GM12873 (cell line): ENCODE data around the gene TLR5.

ENCODE experiments used
- TF ChIP-seq, protein P1 (sequence below): IDR thresholded peaks from 2 replicates; pipeline ENCODE4 v1.5.1; 2012; ENCODE audit warnings: low read depth, mild to moderate bottlenecking, moderate library complexity, low read length, control low read depth; ENCODE audit not compliant: insufficient read depth; ENCODE audit errors: missing control alignments

TLR5 gene

DNA sequence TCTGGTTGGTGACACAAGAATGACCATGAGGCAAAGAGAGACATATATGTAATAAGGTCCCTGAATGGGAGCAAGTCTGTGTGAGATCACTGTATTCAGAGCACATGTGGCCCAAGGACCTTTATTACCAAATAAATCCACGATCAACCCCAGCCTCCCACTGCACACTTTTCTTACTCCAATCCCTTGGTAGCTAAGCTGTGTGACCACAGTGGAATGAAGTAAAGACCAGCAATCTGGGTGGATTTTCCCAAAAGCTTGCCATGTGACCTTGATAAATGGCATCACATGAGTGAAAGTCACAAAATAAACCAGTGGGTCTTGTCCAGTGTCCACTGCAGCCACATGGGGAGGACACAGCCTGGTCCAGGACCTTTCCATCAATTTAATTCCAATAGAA lies 36.7 kb upstream of the TLR5 start:
- TF ChIP-seq, protein P1, sequence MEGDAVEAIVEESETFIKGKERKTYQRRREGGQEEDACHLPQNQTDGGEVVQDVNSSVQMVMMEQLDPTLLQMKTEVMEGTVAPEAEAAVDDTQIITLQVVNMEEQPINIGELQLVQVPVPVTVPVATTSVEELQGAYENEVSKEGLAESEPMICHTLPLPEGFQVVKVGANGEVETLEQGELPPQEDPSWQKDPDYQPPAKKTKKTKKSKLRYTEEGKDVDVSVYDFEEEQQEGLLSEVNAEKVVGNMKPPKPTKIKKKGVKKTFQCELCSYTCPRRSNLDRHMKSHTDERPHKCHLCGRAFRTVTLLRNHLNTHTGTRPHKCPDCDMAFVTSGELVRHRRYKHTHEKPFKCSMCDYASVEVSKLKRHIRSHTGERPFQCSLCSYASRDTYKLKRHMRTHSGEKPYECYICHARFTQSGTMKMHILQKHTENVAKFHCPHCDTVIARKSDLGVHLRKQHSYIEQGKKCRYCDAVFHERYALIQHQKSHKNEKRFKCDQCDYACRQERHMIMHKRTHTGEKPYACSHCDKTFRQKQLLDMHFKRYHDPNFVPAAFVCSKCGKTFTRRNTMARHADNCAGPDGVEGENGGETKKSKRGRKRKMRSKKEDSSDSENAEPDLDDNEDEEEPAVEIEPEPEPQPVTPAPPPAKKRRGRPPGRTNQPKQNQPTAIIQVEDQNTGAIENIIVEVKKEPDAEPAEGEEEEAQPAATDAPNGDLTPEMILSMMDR: no peak

DNA sequence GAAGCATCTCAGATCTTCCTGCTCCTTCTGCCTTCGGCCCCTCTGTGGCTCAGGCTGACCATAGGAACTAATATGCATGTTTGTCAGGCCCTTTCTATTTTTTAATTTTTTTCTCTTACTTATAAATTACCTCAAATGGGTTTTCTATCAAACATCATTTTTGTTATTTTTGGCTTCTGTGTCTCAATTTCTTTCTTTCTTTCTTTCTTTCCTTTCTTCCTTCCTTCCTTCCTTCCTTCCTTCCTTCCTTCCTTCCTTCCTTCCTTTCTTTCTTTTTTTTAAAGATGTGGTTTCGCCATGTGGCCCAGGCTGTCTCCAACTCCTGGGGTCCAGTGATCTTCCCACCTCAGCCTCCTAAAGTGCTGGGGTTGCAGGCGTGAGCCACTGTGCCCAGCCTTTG lies 36.2 kb upstream of the TLR5 start:
- TF ChIP-seq, protein P1: no peak

DNA sequence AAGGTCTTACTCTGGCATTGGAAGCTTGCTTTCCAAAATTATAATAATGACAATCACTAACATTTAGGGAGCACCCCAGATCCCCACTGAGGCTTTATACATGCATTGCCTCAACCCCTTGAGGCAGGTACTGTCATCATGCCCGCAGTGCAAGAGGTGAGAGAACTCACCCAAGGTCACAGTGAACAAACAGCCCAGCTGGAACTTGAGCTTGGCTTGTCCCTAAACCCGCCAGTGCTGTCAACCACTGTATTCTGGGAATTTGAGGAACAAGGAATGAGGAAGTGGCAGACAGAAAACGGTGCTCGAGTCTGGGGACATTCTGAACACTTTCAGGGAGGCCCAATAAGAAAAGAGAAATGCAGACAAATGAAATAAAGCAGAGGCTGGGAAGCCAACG lies 34.6 kb upstream of the TLR5 start:
- TF ChIP-seq, protein P1: no peak

DNA sequence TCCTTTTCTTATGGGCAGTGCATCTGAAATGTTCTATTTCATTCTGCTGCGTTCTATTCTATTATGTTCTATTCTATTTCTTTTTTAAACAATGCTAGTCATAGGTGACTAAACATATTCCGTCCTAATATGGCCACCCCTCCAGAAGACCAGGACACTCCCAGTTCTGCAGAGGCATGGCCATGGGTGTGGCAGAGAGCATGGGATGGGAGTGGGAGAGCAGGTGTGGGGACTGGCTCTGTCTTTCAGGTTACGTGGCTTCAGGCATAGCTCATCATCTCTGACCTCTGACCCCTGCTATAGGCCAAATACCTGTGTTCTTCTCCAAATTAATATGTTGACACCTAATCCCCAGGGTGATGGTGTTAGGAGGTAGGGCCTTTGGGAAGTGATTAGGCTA lies 33.4 kb upstream of the TLR5 start:
- TF ChIP-seq, protein P1: no peak

DNA sequence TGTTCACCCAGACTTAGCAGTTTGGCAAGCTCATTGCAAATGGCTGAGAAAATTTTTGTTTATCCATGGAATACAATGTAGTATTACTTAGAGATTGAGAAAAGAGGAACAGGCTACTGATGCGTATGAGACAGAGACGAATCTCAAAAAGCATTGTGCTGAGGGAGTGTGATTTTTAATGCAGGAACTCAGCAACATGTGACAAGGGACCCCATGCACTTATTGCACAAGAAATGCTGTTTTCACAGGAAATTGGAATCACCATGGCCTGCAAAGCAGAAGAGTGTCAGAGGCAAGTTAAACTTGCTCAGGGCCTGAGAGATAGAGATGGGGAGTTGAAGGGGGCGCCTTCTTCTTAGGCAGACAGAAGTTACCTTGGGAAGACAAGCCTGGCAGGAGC lies 32.6 kb upstream of the TLR5 start:
- TF ChIP-seq, protein P1: no peak

DNA sequence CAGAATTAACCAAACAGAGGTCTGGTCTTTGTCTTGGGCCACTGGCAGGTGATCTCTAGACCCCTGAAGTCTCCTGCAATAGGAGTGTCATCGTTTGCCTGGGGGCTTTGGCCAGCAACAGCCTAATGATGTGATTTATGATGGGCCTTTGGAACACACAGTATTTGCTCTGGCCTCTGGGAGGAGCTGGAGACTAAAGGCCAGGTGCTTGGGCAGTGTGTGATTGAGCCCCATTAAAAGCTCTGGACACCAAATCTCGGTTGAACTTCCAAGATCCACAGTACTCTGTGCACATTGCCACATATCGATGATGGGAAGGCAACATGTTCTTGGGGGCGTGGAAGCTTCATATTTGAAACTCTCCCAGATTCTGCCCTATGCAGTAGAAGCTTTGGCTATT lies 32.0 kb upstream of the TLR5 start:
- TF ChIP-seq, protein P1: no peak

DNA sequence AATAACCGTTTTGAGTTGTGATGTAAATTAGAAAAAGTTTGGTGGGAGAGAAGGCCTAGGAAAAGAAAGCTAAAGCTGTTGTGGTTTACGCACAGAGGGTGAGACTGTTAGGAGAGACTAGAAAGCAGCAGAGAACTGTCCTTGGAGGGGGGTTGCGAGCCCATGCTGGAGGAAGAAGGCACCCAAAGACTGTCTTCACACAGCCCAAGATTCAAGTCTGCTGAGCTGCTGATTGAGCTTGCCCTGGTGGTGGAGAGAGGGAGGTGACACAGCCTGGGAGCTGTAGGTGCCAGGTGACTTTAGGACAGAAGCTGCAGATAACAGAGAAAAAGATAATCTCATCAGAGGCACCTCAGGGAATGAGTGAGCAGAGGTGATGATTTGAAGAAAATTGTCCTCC lies 18.3 kb upstream of the TLR5 start:
- TF ChIP-seq, protein P1: peak; percentile 17

DNA sequence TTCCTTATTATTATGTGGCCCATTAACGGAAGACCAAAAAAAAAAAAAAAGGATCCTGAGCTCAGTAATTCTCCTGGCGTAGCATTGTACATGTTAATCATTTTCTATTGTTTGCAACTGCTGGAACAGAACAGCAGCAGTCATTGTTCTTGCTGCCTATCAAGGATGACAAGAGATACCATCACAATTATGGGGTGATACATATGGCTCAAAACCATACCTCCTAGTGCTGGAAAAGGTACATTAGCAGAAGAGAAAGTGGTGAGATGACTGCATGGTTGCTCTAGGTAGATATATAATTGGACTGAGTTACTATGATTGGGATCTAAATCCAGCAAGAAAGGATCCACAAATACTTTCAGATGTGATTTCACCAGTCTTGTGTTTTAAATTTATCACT lies 13.3 kb upstream of the TLR5 start:
- TF ChIP-seq, protein P1: no peak
